ENCODE measurements around the gene QRSL1. TPM values are rescaled to one million over a fixed set of nuclear protein-coding genes. Genes with fewer than 3 reads are reported as not detected.

The QRSL1 gene, protein sequence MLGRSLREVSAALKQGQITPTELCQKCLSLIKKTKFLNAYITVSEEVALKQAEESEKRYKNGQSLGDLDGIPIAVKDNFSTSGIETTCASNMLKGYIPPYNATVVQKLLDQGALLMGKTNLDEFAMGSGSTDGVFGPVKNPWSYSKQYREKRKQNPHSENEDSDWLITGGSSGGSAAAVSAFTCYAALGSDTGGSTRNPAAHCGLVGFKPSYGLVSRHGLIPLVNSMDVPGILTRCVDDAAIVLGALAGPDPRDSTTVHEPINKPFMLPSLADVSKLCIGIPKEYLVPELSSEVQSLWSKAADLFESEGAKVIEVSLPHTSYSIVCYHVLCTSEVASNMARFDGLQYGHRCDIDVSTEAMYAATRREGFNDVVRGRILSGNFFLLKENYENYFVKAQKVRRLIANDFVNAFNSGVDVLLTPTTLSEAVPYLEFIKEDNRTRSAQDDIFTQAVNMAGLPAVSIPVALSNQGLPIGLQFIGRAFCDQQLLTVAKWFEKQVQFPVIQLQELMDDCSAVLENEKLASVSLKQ
- 8.0 and 9.6 TPM in 2 replicates for total RNA-seq

DNA sequence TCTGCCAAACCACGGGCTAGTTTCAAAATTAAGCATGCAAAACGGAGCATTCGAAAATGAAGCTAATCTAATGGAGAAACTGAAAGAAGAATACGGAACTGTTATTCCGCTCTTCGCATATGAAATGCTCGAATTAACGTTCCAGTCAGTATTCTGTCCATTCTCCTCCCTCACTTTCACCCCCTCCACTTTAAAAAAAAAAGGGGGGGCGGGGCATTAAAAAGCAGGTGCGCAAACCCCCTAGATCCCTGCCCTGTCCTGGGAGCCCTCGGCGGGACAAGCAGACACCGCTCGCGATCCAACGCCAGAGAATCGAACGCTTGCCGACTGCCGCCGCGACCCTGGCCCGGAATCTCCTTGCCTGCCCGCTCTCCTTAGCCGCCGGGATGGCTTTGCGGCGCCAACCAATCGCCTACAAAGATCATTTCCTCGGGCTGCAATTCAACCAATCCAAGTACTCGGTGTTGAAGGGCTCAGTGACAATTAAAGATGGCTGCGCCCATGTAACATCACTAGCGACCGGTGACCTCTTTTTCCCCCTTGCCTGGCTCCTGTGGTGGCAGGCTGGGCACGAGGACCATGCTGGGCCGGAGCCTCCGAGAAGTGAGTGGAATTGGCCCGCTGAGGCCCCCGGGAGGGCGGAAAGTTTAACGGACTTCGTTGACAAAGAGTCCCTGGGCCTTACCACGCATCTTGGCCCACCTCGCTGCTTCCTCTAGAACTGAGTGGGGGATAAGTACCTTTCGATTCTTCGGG, at the start of gene QRSL1, which contains the start of gene RTN4IP1:
Gene QRSL1, plus strand, starts transcription at position 476 of the 756 bp plus-strand sequence. Its CDS starts 104 bp downstream, at position 580.
Gene RTN4IP1, minus strand, starts transcription at position 396 of the 756 bp plus-strand sequence. CDS start 477 bp downstream, outside the sequence.

Other genes with a start within 250 kb of the QRSL1 start
- gene RTN4IP1, start 80 bp upstream of the QRSL1 start, total RNA-seq = 7.8 and 8.1 TPM in 2 replicates